ENCODE measurements around the gene IRX2.

IRX2 gene

GRCh38 chr5:2701592-2701991, 49.9 kb downstream of the IRX2 start:
- H3K4me3 ChIP-seq (replicated peaks; ENCODE audit: low read depth, low read length) = no peak overlapping the region
- TF ChIP-seq CTCF (IDR thresholded peaks at IDR 0.05; ENCODE audit: low read length, missing control alignments) = no peak
- DNase-seq (ENCODE audit: low read depth) = no peak

GRCh38 chr5:2700876-2701275, 50.6 kb downstream of the IRX2 start:
- DNase-seq (ENCODE audit: low read depth) = no peak
- TF ChIP-seq CTCF (IDR thresholded peaks at IDR 0.05; ENCODE audit: low read length, missing control alignments) = no peak
- H3K4me3 ChIP-seq (replicated peaks; ENCODE audit: low read depth, low read length) = no peak overlapping the region

GRCh38 chr5:2699686-2700085, 51.8 kb downstream of the IRX2 start:
- no peak for DNase-seq (ENCODE audit: low read depth)
- no peak overlapping the region for H3K4me3 ChIP-seq (replicated peaks; ENCODE audit: low read depth, low read length)
- no peak for TF ChIP-seq CTCF (IDR thresholded peaks at IDR 0.05; ENCODE audit: low read length, missing control alignments)

- no peak for DNase-seq (ENCODE audit: low read depth)
- no peak for TF ChIP-seq CTCF (IDR thresholded peaks at IDR 0.05; ENCODE audit: low read length, missing control alignments)
- H3K4me3 ChIP-seq (replicated peaks; ENCODE audit: low read depth, low read length) = no peak overlapping the region
Observed at GRCh38 chr5:2699231-2699630, 52.2 kb downstream of the IRX2 start.

- H3K4me3 ChIP-seq (replicated peaks; ENCODE audit: low read depth, low read length) = no peak overlapping the region
- TF ChIP-seq CTCF (IDR thresholded peaks at IDR 0.05; ENCODE audit: low read length, missing control alignments) = no peak
- no peak for DNase-seq (ENCODE audit: low read depth)
Observed at GRCh38 chr5:2698581-2698980, 52.9 kb downstream of the IRX2 start.

GRCh38 chr5:2697446-2698200, 53.9 kb downstream of the IRX2 start:
- no peak for TF ChIP-seq CTCF (IDR thresholded peaks at IDR 0.05; ENCODE audit: low read length, missing control alignments)
- DNase-seq (ENCODE audit: low read depth) = no peak
- H3K4me3 ChIP-seq (replicated peaks; ENCODE audit: low read depth, low read length) = no peak overlapping the region

- H3K4me3 ChIP-seq (replicated peaks; ENCODE audit: low read depth, low read length) = no peak overlapping the region
- TF ChIP-seq CTCF (IDR thresholded peaks at IDR 0.05; ENCODE audit: low read length, missing control alignments) = no peak
- no peak for DNase-seq (ENCODE audit: low read depth)
Observed at GRCh38 chr5:2697041-2697440, 54.4 kb downstream of the IRX2 start.
